Loucy (cell line): ENCODE data around the gene RAD23B.

Source experiments
- CTCF ChIP-seq: fragments of 200-600 bp; sonication (generic); conservative IDR thresholded peaks from 2 replicates; pipeline ENCODE4 v1.5.1; 2014; ENCODE audit warnings: mild to moderate bottlenecking, antibody characterized with exemption, low read length
- EZH2phosphoT487 ChIP-seq: fragments of 200-600 bp; IDR thresholded peaks from 2 replicates; pipeline ENCODE4 v1.6.1; 2018; ENCODE audit warnings: antibody characterized with exemption, mild to moderate bottlenecking, moderate library complexity, borderline replicate concordance

GRCh38 chr9:107248714-107249113 is 34.4 kb upstream of the RAD23B start:
- TF ChIP-seq CTCF (no peak), EZH2phosphoT487 (no peak)
